Thyroid gland (tissue), 4 donors: Measurements from ENCODE around the gene DDI1. TPM values are rescaled to one million over a fixed set of nuclear protein-coding genes. Genes with fewer than 3 reads are reported as not detected.

Experiments used
- DNase-seq, 2 donors: peaks; one replicate each; pipeline ENCODE4 v3.0.0-alpha.2; 2019
- H3K27ac ChIP-seq, 3 donors: fragments of 200-600 bp; sonication (generic); 1 replicate in 2 of 3; 2 replicates in 1 of 3; pipeline ENCODE4 v1.5.1; 2016 to 2019; ENCODE audit warnings: mild to moderate bottlenecking in 1 of 3, moderate library complexity in 1 of 3
- H3K27me3 ChIP-seq: fragments of 200-600 bp; sonication (generic); one replicate; pipeline ENCODE4 v1.5.1; 2019
- H3K36me3 ChIP-seq, 2 donors: fragments of 200-600 bp; sonication (generic); one replicate each; pipeline ENCODE4 v1.5.1; 2016 to 2019
- H3K4me1 ChIP-seq, 2 donors: fragments of 200-600 bp; sonication (generic); one replicate each; pipeline ENCODE4 v1.5.1; 2017 to 2019
- H3K4me3 ChIP-seq, 3 donors: fragments of 200-600 bp; sonication (generic); replicated peaks in 1 of 3; 1 replicate in 2 of 3; 2 replicates in 1 of 3; pipeline ENCODE4 v1.5.1; 2016; ENCODE audit warnings: mild to moderate bottlenecking in 1 of 3
- H3K9me3 ChIP-seq: fragments of 200-600 bp; sonication (generic); one replicate; pipeline ENCODE4 v1.5.1; 2017
- POLR2A ChIP-seq, 2 donors: fragments of 450-650 bp; IDR thresholded peaks; one replicate each; pipeline ENCODE4 v1.6.1; 2017; ENCODE audit warnings: antibody characterized with exemption in 2 of 2, mild to moderate bottlenecking in 2 of 2, moderate library complexity in 1 of 2
- WGBS, 2 donors: methylation state at CpG; one replicate each; pipeline ENCODE4 v1.1.5; 2017; 5-methylcytosine and 5-hydroxymethylcytosine counted together
- intact Hi-C: fragments of 100-400 bp; cut with DNase I; formaldehyde crosslinking; loops from one replicate; pipeline ENCODE4 v1.15.1; 2023
- total RNA-seq, 4 donors: library from RNA; depleted of rRNA; stranded (reverse); fragments of >200 nt; gene quantifications; one replicate each; pipeline ENCODE4 v1.2.3, GENCODE V29; 2016
- TF ChIP-seq, protein P1 (sequence below), 6 experiments: fragments of 200-600 bp in 3 of 6; fragments of 450-650 bp in 3 of 6; sonication (generic) in 3 of 6; IDR thresholded peaks; one replicate each; pipeline ENCODE4 v1.5.1; 2016 to 2019; ENCODE audit warnings: antibody characterized with exemption in 6 of 6, mild to moderate bottlenecking in 2 of 6, inconsistent platforms in 1 of 6, moderate library complexity in 1 of 6

Gene DDI1
- total RNA-seq, 4 donors from 2014 or later, result 0.13 TPM; not detected in 3

DNA sequence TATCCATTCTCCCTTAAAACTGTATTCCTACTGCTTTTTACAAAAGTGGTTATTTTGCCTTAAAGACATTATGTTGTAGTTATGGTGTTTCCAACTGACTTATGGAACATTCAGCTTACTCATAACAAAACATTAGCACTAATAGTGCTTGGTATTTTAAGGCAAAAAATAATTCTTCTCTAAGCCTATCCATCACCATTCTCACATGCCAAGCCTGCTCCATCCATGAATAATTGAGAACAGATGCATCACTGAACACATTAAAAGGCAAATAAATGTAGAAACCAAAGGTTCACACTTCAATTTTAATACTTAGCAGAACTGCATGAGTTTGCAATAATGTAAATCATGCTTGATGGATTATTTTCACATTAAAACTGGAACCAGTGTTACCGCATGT lies 42.3 kb upstream of the DDI1 start:
- WGBS, 2 donors, result 91 to 93% methylated on average over 1 of the region's 1 CpG
- Histone ChIP-seq H3K4me1 (no peaks in the 10 kb centered on the region), H3K9me3 (no peaks in the 10 kb centered on the region), H3K4me3 (no peak overlapping the region), H3K27me3 (no peaks in the 10 kb centered on the region), H3K36me3 (no peaks in the 10 kb centered on the region), H3K27ac (no peak overlapping the region)
- intact Hi-C loops, result no loop called here
- DNase-seq, result no peak
- TF ChIP-seq POLR2A (IDR thresholded peaks at IDR 0.05), result no peak
- TF ChIP-seq, protein P1, sequence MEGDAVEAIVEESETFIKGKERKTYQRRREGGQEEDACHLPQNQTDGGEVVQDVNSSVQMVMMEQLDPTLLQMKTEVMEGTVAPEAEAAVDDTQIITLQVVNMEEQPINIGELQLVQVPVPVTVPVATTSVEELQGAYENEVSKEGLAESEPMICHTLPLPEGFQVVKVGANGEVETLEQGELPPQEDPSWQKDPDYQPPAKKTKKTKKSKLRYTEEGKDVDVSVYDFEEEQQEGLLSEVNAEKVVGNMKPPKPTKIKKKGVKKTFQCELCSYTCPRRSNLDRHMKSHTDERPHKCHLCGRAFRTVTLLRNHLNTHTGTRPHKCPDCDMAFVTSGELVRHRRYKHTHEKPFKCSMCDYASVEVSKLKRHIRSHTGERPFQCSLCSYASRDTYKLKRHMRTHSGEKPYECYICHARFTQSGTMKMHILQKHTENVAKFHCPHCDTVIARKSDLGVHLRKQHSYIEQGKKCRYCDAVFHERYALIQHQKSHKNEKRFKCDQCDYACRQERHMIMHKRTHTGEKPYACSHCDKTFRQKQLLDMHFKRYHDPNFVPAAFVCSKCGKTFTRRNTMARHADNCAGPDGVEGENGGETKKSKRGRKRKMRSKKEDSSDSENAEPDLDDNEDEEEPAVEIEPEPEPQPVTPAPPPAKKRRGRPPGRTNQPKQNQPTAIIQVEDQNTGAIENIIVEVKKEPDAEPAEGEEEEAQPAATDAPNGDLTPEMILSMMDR (IDR thresholded peaks at IDR 0.05), result no peak

DNA sequence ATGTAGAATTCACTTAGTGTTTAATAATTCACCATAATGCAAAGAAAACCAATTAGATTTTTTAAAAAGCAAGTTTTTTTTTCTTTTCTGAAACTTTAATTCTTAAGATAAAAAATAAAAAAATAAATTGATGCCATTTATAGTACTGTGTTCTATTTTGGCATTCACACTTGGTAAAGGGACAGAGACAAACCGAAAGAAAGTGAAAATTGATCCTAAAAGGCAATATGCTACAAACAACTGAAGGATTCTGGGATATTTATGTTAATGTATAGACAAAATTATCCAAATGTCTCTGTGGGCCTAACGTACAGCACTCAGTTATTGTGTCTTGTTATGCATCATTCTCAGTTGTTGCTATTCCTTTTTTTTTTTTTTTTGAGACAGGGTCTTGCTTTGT lies 41.9 kb upstream of the DDI1 start:
- Histone ChIP-seq H3K27me3 (no peaks in the 10 kb centered on the region), H3K4me3 (no peak overlapping the region), H3K9me3 (no peaks in the 10 kb centered on the region), H3K27ac (no peak overlapping the region), H3K4me1 (no peaks in the 10 kb centered on the region), H3K36me3 (no peaks in the 10 kb centered on the region)
- TF ChIP-seq, protein P1 (IDR thresholded peaks at IDR 0.05), result no peak
- TF ChIP-seq POLR2A (IDR thresholded peaks at IDR 0.05), result no peak
- 83 to 85% methylated on average over 2 of the region's 2 CpGs for WGBS, 2 donors
- DNase-seq, result no peak
- intact Hi-C loops, result no loop called here

DNA sequence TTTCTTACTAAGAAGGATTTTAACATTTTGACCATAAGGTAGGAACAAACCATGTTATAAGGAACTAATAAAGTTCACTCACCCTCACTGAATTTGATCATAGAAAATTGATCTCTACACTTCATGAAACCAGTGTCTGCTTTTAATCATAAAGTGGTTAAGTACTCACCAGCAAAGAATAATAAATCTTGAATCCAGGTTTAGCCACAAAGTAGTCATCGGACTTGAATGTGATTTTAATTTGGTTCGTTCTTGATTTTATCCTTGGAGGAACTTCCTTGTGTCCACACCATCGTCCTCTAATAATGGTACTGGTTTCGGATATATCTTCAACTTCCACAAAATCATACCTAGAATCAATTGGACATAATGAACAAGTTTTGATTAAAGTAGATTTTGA lies 40.5 kb upstream of the DDI1 start:
- H3K4me3 ChIP-seq, result no peak overlapping the region
- TF ChIP-seq POLR2A (IDR thresholded peaks at IDR 0.05), result no peak
- TF ChIP-seq, protein P1 (IDR thresholded peaks at IDR 0.05), result no peak
- intact Hi-C loops, result no loop called here
- WGBS, 2 donors, result 94 to 97% methylated on average over 4 of the region's 4 CpGs
- H3K36me3 ChIP-seq, result no peaks in the 10 kb centered on the region
- H3K27me3 ChIP-seq, result no peaks in the 10 kb centered on the region
- no peak for DNase-seq
- H3K27ac ChIP-seq, result no peak overlapping the region
- H3K9me3 ChIP-seq, result no peaks in the 10 kb centered on the region
- H3K4me1 ChIP-seq, result no peaks in the 10 kb centered on the region

DNA sequence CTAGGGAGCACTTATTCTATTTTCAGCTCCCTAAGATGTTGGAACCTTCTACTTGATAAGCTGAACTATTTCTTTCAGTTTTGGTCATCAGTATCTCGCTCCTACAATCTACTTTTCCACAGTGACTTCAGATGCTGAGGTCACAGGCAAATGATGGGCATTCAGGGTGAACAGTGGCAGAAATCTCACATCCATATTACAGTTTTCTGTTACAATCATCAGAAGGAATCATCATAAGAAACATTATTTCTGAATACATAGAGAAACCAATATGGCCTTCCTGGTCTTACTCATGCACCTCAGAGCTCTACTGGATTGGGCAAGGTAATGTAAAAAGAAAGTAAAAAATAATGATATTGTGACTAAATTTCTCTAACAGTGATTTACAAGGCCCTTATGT lies 39.4 kb upstream of the DDI1 start:
- H3K4me1 ChIP-seq, result no peaks in the 10 kb centered on the region
- H3K27ac ChIP-seq, result no peak overlapping the region
- no peak overlapping the region for H3K4me3 ChIP-seq
- no peaks in the 10 kb centered on the region for H3K27me3 ChIP-seq
- no peaks in the 10 kb centered on the region for H3K9me3 ChIP-seq
- intact Hi-C loops, result no loop called here
- DNase-seq, result no peak
- WGBS, 2 donors, result 97 to 100% methylated on average over 1 of the region's 1 CpG
- H3K36me3 ChIP-seq, result no peaks in the 10 kb centered on the region
- no peak for TF ChIP-seq POLR2A (IDR thresholded peaks at IDR 0.05)
- TF ChIP-seq, protein P1 (IDR thresholded peaks at IDR 0.05), result no peak

DNA sequence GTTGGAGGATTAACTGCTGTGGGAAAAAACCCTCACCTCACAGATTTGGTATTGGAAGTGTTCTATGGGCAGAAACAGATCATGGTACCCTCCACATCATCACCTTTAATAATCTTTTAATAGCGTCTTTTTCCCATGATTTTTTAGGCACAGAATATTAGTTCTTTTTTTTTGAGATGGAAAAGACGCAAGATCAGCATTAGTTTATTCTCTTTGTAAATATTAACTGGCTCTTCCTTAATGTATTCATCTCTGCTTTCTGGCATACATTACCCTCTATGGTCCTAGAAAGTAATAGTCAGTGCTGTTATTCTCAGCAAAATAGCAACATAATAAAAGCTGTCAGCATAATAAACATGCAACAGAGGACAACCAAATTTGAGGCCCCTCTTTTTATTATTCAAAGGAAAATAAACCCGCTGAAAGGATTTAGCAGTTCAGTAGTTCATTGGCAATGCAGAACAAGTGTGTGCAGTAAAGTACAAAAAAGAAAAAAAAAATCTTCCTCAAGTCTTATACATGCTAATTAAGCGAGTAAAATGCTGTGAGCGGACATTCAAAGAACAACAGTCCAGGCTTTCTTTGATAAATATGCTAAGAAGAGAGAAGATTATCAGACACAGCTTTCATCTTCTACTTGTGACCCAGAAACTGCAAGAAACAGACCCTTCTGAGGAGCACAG lies 37.5 kb upstream of the DDI1 start:
- WGBS, 2 donors, result 90 to 94% methylated on average over 5 of the region's 5 CpGs
- H3K4me1 ChIP-seq, result no peaks in the 10 kb centered on the region
- no peak overlapping the region for H3K27ac ChIP-seq
- TF ChIP-seq POLR2A (IDR thresholded peaks at IDR 0.05), result no peak
- TF ChIP-seq, protein P1 (IDR thresholded peaks at IDR 0.05), result no peak
- H3K9me3 ChIP-seq, result no peaks in the 10 kb centered on the region
- no peak overlapping the region for H3K4me3 ChIP-seq
- no peak for DNase-seq
- intact Hi-C loops, result no loop called here
- H3K27me3 ChIP-seq, result no peaks in the 10 kb centered on the region
- H3K36me3 ChIP-seq, result no peaks in the 10 kb centered on the region
